K562 (cell line): ENCODE results near the gene RNF224. TPM values are rescaled to one million over a fixed set of nuclear protein-coding genes. Genes with fewer than 3 reads are reported as not detected.

Experiments used
- GMEB1 ChIP-seq: fragments of 250-450 bp; sonication (Bioruptor Pico); IDR thresholded peaks from 2 replicates; pipeline ENCODE4 v1.4.0; 2020; ENCODE audit warnings: mild to moderate bottlenecking
- MGA ChIP-seq: fragments of 450-650 bp; IDR thresholded peaks from 2 replicates; pipeline ENCODE4 v1.6.1; 2016; ENCODE audit warnings: mild to moderate bottlenecking, moderate library complexity
- MLX ChIP-seq, 2 experiments: fragments of 450-650 bp in 1 of 2; sonication (generic) in 1 of 2; formaldehyde crosslinking; conservative IDR thresholded peaks; 2 replicates each; pipeline versions ENCODE4 v1.4.0 to v1.8.1; 2020 to 2022; ENCODE audit warnings: mild to moderate bottlenecking in 1 of 2, missing genetic modification reagents in 1 of 2
- RBM14 ChIP-seq: fragments of 200-400 bp; formaldehyde crosslinking; IDR thresholded peaks from 2 replicates; pipeline ENCODE4 v1.6.1; 2018; ENCODE audit warnings: low read depth, mild to moderate bottlenecking, low read length, moderate library complexity, borderline replicate concordance; ENCODE audit not compliant: insufficient read depth
- SRSF3 ChIP-seq: fragments of 200-400 bp; formaldehyde crosslinking; IDR thresholded peaks from 2 replicates; pipeline ENCODE4 v1.6.1; 2016; ENCODE audit warnings: mild to moderate bottlenecking, low read length, moderate library complexity; ENCODE audit not compliant: insufficient read depth
- ZNF592 ChIP-seq: fragments of 450-650 bp; IDR thresholded peaks from 2 replicates; pipeline ENCODE4 v1.6.1; 2017; ENCODE audit warnings: antibody characterized with exemption, mild to moderate bottlenecking
- polyA plus RNA-seq, 8 experiments: library from polyadenylated mRNA; depleted of rRNA in 4 of 8; stranded (reverse) in 5 of 8; unstranded in 3 of 8; fragments of >200 nt; fragmentation: Nextera tagmentation in 2 of 8; fragmentation: Illumina TruSeq in 1 of 8; extraction: Ambion mirVana in 2 of 8; extraction: Trizol in 1 of 8; gene quantifications; 2 replicates each; pipeline versions ENCODE4 v1.2.1 to v1.2.3, GENCODE V29; 2011 to 2014; ENCODE audit warnings: inconsistent platforms in 1 of 8, missing spikeins in 1 of 8
- total RNA-seq, 7 experiments: library from RNA; depleted of rRNA in 6 of 7; stranded (reverse); fragments of >200 nt in 6 of 7; fragmentation: Illumina TruSeq in 2 of 7; extraction: Trizol in 2 of 7; gene quantifications; 2 replicates each; pipeline versions ENCODE4 v1.2.1 to v1.2.3, GENCODE V29; 2011 to 2021; ENCODE audit warnings: low replicate concordance in 1 of 7

RNF224 gene
- total and polyA plus RNA-seq, 9 of the 15 experiments (the other 6 are each of a cell fraction or from before 2014, with no cell fraction given), result not detected

GRCh38 chr9:137205126-137206069 lies 21.9 kb upstream of the RNF224 start, which contains the start of the genes NDOR1 and TMEM203 (continued):
- TF ChIP-seq SRSF3 (no peak), MGA (no peak), ZNF592 (0 out of 2 replicates have a peak, but pooled peaks have one; percentile 30), GMEB1 (CRISPR knock-in tag) (peak; percentile 65), MLX (CRISPR knock-in tag; conservative IDR thresholded peaks at IDR 0.05) (peak in 1 of 2 experiments; percentile 74; a peak in 1 of 4 replicates), RBM14 (no peak)
